ENCODE results near the gene UBE2L3. TPM values are rescaled to one million over a fixed set of nuclear protein-coding genes. Genes with fewer than 3 reads are reported as not detected.
"Not testable (repeated sequence)": the region's sequence is repeated elsewhere in the genome, so short reads cannot be mapped to it uniquely, and the experiment has no call there.

The UBE2L3 gene
- total RNA-seq (10 to 100 TPM; 39.2 to 39.3 TPM), polyA plus RNA-seq (100 to 1,000 TPM; 104 to 116 TPM)

DNA sequence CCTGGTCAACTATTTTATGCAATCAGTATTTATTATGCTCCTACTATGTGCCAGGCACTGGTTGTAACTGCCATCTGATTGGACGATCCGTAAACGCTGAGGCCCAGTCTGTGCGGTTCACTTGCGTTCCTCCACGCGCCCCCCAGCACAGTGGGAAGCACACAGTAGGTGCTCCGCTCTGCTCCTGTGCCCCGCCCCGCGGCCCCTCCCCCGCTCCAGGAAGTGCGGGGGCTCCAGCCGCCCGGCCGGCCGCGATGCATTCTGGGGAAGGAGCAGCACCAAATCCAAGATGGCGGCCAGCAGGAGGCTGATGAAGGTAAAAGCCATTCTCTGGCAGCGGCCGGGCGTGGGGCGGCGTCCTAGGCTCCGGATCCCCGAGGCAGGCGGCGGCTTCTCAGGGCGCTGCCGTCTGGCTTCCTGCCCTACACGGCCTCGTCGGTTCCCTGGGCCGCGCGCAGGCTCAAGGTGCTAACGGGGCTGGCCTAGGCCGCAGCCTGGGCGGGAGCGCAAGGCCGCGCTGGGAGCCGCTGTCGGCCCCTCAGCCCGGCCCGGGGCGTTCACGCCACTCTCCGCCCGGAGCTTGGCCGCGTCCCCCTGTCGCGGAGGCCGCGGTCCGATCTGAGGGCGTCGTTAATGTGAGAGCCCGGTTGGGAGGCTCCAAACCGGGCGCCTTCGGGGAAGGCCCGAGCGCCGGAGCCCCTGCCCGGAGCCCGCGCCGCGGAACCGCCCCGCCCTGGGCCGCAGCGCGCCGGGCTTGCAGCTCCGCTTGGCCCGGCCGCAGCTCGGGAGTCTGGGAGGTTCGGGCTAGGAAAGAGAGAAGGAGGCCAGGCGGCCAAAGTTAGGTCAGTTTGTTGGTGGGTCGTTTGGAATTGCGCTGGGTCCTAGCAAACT is at the start of gene UBE2L3:
Gene UBE2L3 (plus strand): TSS at position 259 of the 891 bp plus-strand sequence. CDS start 31 bp downstream, at position 290.
- Mint-ChIP-seq H3K27ac (peak within 1 kb of the TSS; percentile 91 to 96 (median 95)), H3K4me3 (peak within 1 kb of the TSS; percentile 87 to 94 (median 92)), H3K27me3 (no peaks in the 10 kb centered on the region), H3K36me3 (peaks cover 5 to 18% of the 10 kb centered on the region in 2 donors), H3K4me1 (peaks cover 31 to 44% (median 39%) of the 10 kb centered on the region in 4 donors), H3K9me3 (no peaks in the 10 kb centered on the region)
- Histone ChIP-seq H3K36me3 (ENCODE audit: insufficient read depth, low read length) (no peaks in the 10 kb centered on the region), H3K4me1 (ENCODE audit: insufficient read depth, low read length) (peaks cover 45% of the 10 kb centered on the region), H3K4me3 (ENCODE audit: low read length in 2 of 2) (peak within 1 kb of the TSS; percentile 63 to 93), H3K27ac (ENCODE audit: low read depth, low read length) (peak within 1 kb of the TSS; percentile 84), H3K27me3 (ENCODE audit: insufficient read depth, low read length) (no peaks in the 10 kb centered on the region), H3K9me3 (ENCODE audit: control insufficient read depth in 1 of 2, low read length in 2 of 2) (no peaks in the 10 kb centered on the region)
- ChIA-PET POLR2A (ENCODE audit: partially characterized antibody) (interaction anchor here (0.6 to 1.7 kb wide), 5 partner anchors 62 to 297 kb away, joined by 3 to 12 read pairs (median 4); partner anchors contain the start of gene YDJC), CTCF (ENCODE audit: partially characterized antibody) (interaction anchor here (1.1 kb wide), 1 partner anchor 75 kb away, joined by 3 read pairs; no protein-coding TSS in a partner anchor)
- DNase-seq: peak; percentile 81 to 87 (median 83)
- intact Hi-C loops (cut with micrococcal nuclease): loop anchor here (1.0 kb wide), 1 partner anchor 62 kb away; no protein-coding TSS in a partner anchor

DNA sequence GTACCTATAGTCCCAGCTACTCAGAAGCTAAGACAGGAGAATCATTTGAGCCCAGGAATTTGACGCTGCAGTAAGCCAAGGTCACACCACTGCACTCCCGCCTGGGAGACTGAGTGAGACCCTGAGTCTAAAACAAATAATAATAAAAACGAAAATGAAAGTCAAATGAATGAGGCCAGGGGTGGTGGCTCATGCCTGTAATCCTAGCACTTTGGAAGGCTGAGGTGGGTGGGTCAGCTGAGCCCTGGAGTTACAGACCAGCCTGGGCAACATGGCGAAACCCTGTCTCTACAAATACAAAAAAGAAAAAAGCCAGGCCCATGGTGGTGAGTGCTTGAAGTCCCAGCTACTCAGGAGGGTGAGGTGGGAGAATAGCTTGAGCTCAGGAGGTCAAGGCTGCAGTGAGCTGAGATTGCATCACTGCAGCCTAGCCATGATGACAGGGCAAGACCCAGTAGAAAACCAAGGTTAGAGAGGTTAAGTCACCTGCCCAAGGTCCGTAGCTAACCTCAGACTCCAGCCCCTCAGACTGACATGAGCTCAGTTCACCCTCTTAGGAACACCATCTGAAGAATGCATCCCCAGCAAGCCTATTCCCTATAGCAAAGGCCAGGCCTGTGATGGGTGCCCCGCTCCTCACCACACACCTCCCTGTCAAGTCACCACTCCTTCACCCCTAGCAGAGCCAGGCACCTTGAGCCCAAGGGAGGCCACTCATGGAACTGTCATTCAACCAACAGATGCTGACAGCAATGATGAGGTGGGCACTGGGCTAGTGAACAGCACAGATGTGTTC is 40.6 kb upstream of the UBE2L3 start:
- H3K4me1 ChIP-seq (ENCODE audit: insufficient read depth, low read length); H3K27ac Mint-ChIP-seq; H3K4me3 Mint-ChIP-seq; H3K9me3 ChIP-seq (ENCODE audit: control insufficient read depth in 1 of 2, low read length in 2 of 2); H3K27me3 ChIP-seq (ENCODE audit: insufficient read depth, low read length); H3K27ac ChIP-seq (ENCODE audit: low read depth, low read length); H3K27me3 Mint-ChIP-seq; H3K4me3 ChIP-seq (ENCODE audit: low read length in 2 of 2); POLR2A ChIA-PET (ENCODE audit: partially characterized antibody); intact Hi-C loops (cut with micrococcal nuclease); H3K4me1 Mint-ChIP-seq; DNase-seq; CTCF ChIA-PET (ENCODE audit: partially characterized antibody); H3K9me3 Mint-ChIP-seq; H3K36me3 ChIP-seq (ENCODE audit: insufficient read depth, low read length); H3K36me3 Mint-ChIP-seq: not testable (repeated sequence)

DNA sequence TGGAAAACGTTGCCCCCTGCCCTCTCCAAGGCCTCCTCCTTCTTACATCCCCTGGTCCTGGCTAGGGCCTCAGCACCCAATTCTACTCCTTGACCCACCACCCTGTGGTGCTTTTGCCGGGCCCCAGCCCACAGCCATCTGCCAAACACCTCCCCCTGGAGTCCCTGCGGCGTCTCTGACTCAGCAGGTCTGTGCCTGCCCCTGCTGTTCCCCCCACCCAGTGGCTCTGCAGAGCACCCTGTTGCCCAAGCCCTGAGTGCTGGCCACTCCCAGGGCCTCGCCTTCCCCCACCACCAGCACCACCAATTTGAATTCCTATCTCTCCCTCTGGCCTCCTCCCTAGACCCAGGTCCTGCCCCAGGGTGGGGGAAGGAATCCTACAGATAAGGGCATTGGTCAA is 36.0 kb upstream of the UBE2L3 start:
- H3K4me1 Mint-ChIP-seq; H3K4me1 ChIP-seq (ENCODE audit: insufficient read depth, low read length); H3K9me3 Mint-ChIP-seq; H3K27ac Mint-ChIP-seq; H3K27ac ChIP-seq (ENCODE audit: low read depth, low read length); POLR2A ChIA-PET (ENCODE audit: partially characterized antibody); H3K4me3 ChIP-seq (ENCODE audit: low read length in 2 of 2); H3K36me3 ChIP-seq (ENCODE audit: insufficient read depth, low read length); H3K36me3 Mint-ChIP-seq; H3K9me3 ChIP-seq (ENCODE audit: control insufficient read depth in 1 of 2, low read length in 2 of 2); DNase-seq; H3K27me3 ChIP-seq (ENCODE audit: insufficient read depth, low read length); H3K27me3 Mint-ChIP-seq; H3K4me3 Mint-ChIP-seq; CTCF ChIA-PET (ENCODE audit: partially characterized antibody); intact Hi-C loops (cut with micrococcal nuclease): not testable (repeated sequence)

DNA sequence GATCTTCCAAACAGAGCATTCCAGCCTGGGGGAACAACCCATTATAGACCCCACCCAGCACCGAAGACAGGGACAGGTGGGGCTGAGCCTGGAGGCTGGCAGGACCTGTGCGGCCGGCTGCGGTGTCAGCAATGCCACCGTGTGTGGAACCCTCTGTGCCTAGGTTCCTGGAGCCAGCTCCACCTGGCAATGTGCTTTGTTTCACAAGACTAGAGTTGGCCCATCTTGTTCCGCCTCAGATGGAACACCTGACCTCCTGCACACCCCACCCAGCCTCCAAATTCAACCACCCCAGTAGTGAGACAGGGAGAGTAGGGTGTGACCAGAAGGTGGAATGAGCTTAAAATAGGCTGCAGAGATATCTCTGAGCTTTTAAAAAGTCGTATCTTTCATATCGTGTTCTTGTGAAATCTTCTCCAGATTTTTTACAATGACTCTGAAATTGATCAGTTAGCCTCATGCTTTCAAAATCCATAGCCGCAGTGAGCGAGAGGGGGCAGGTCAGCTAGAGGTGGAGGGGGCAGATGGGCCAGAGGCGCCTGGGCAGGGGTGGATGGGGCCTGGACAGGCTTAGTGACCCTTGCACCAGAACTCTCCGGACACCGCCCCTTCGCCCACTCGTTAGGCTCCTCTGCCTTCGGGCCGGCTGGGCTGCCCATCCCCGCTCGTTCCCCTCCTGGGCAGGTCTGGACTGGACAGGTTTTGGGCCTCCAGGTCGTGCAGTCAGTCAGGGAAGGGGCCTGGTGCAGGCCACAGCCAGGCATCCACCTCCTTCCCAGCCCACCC is 34.5 kb upstream of the UBE2L3 start:
- H3K4me1 ChIP-seq (ENCODE audit: insufficient read depth, low read length); H3K36me3 ChIP-seq (ENCODE audit: insufficient read depth, low read length); H3K27ac Mint-ChIP-seq; intact Hi-C loops (cut with micrococcal nuclease); H3K4me1 Mint-ChIP-seq; H3K4me3 Mint-ChIP-seq; H3K9me3 Mint-ChIP-seq; POLR2A ChIA-PET (ENCODE audit: partially characterized antibody); CTCF ChIA-PET (ENCODE audit: partially characterized antibody); H3K27ac ChIP-seq (ENCODE audit: low read depth, low read length); H3K27me3 ChIP-seq (ENCODE audit: insufficient read depth, low read length); DNase-seq; H3K4me3 ChIP-seq (ENCODE audit: low read length in 2 of 2); H3K27me3 Mint-ChIP-seq; H3K9me3 ChIP-seq (ENCODE audit: control insufficient read depth in 1 of 2, low read length in 2 of 2); H3K36me3 Mint-ChIP-seq: not testable (repeated sequence)

DNA sequence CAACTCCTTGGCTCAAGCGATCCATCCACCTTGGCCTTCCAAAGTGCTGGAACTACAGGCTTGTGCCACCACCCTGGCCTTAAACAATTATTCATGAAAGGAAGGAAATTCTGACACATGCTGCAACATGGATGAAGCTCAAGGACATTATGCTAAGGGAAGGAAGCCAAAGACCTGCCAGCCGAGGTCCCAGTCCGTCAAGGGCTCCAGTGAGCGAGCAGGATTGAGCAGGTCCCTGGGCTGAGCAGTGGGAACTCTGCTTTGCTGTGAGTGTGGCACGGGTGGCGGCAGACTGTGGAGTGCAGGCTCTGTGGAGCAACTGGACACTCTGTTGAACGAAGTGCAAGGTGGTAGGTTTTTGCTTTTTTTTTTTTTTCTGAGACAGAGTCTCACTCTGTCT is 27.7 kb upstream of the UBE2L3 start:
- H3K9me3 Mint-ChIP-seq; H3K4me3 Mint-ChIP-seq; H3K4me1 ChIP-seq (ENCODE audit: insufficient read depth, low read length); H3K4me3 ChIP-seq (ENCODE audit: low read length in 2 of 2); DNase-seq; POLR2A ChIA-PET (ENCODE audit: partially characterized antibody); H3K27me3 ChIP-seq (ENCODE audit: insufficient read depth, low read length); H3K27ac Mint-ChIP-seq; H3K36me3 ChIP-seq (ENCODE audit: insufficient read depth, low read length); H3K4me1 Mint-ChIP-seq; H3K36me3 Mint-ChIP-seq; CTCF ChIA-PET (ENCODE audit: partially characterized antibody); intact Hi-C loops (cut with micrococcal nuclease); H3K9me3 ChIP-seq (ENCODE audit: control insufficient read depth in 1 of 2, low read length in 2 of 2); H3K27ac ChIP-seq (ENCODE audit: low read depth, low read length); H3K27me3 Mint-ChIP-seq: not testable (repeated sequence)

DNA sequence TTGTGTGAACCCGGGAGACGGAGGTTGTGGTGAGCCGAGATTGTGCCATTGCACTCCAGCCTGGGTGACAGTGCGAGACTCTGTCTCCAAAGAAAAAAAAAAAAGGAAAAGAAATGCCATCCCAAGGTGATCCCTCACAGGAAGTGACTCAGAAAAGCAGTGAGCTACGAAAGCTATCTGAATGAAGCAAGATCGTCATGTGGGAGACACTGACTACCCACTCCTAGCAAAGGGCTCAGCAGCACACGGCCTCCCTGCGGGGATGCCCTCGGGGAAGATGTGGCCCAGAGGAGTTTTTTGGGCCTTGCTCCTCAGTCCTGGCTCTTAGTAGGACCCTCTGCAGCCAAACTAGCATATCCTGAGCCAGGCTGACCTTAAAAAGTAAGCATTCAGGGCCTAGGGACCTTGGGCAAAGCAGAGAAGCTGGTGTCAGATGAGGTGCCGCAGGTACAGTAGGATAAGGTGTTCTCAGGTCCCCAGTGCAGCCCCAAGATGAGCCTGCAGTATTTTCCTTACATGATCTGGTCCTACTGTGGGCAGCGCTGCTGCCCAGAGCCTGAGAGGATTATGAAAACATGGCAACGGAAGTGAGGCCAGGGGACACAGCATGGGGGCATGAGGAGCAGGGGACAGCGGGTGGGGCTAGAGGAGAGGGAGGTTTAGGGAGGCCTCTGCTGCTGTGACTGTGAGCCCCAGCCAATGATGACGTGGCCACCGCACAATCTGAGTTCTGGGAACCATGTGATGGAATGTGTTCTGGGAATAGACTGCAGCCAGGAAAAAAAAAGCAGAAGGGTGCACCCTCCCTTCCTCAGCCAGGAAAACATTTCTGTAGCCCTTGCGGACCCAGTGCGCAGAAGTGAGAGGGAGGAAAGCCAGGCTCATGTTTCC is 22.8 kb upstream of the UBE2L3 start:
- H3K27ac Mint-ChIP-seq; H3K36me3 Mint-ChIP-seq; H3K4me3 ChIP-seq (ENCODE audit: low read length in 2 of 2); H3K36me3 ChIP-seq (ENCODE audit: insufficient read depth, low read length); H3K9me3 ChIP-seq (ENCODE audit: control insufficient read depth in 1 of 2, low read length in 2 of 2); H3K27ac ChIP-seq (ENCODE audit: low read depth, low read length); POLR2A ChIA-PET (ENCODE audit: partially characterized antibody); H3K9me3 Mint-ChIP-seq; DNase-seq; intact Hi-C loops (cut with micrococcal nuclease); H3K4me3 Mint-ChIP-seq; H3K27me3 ChIP-seq (ENCODE audit: insufficient read depth, low read length); H3K27me3 Mint-ChIP-seq; H3K4me1 ChIP-seq (ENCODE audit: insufficient read depth, low read length); H3K4me1 Mint-ChIP-seq; CTCF ChIA-PET (ENCODE audit: partially characterized antibody): not testable (repeated sequence)

Measured in CD4-positive, alpha-beta memory T cell (primary cell).